IPS-15b (cell line): ENCODE measurements around the gene PTPRN2.

ENCODE experiments used
- H3K27me3 ChIP-seq: one replicate; pipeline ENCODE4 v1.6.1; 2013; ENCODE audit warnings: low read length; ENCODE audit not compliant: control insufficient read depth, insufficient read depth
- H3K36me3 ChIP-seq: one replicate; pipeline ENCODE4 v1.6.1; 2013; ENCODE audit warnings: low read length; ENCODE audit not compliant: control insufficient read depth, insufficient read depth
- H3K4me1 ChIP-seq: one replicate; pipeline ENCODE4 v1.6.1; 2013; ENCODE audit warnings: mild to moderate bottlenecking, low read length; ENCODE audit not compliant: control insufficient read depth, insufficient read depth
- H3K4me3 ChIP-seq: one replicate; pipeline ENCODE4 v1.5.1; 2013; ENCODE audit warnings: low read depth, low read length
- H3K9ac ChIP-seq: one replicate; pipeline ENCODE4 v1.6.1; 2013; ENCODE audit warnings: low read depth, mild to moderate bottlenecking, low read length
- H3K9me3 ChIP-seq: one replicate; pipeline ENCODE4 v1.6.1; 2013; ENCODE audit warnings: mild to moderate bottlenecking, low read length; ENCODE audit not compliant: control insufficient read depth, insufficient read depth

The PTPRN2 gene

GRCh38 chr7:157831143-157831905 is 756.3 kb downstream of the PTPRN2 start:
- H3K9ac ChIP-seq, result no peak overlapping the region
- no peaks in the 10 kb centered on the region for H3K9me3 ChIP-seq
- H3K4me3 ChIP-seq, result no peak overlapping the region
- H3K36me3 ChIP-seq, result no peaks in the 10 kb centered on the region
- peaks cover 7% of the 10 kb centered on the region for H3K4me1 ChIP-seq
- no peaks in the 10 kb centered on the region for H3K27me3 ChIP-seq

- Histone ChIP-seq H3K4me3 (no peak overlapping the region), H3K27me3 (no peaks in the 10 kb centered on the region), H3K9ac (no peak overlapping the region), H3K4me1 (peaks cover 4% of the 10 kb centered on the region), H3K9me3 (no peaks in the 10 kb centered on the region), H3K36me3 (no peaks in the 10 kb centered on the region)
These were observed 757.3 kb downstream of the PTPRN2 start for GRCh38 chr7:157830331-157830730.

DNA sequence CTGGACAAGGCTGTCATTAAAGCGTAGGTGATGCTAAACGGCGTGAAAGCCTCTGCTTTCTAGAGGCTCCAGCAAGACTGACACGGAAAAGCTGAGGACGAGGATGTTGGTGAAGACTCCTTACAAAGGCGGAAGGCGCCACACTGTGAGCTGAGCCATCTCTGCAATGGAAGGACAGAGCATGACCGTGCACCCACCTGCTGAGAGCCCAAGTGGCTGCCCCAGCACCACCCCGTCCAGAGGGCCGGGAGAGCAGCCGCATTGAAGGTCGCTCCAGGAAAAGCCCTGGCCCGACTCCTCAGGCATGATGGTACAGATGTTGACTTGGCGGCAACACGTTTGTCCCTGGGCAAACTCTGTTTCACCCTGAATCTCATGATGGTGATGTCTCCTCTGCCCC is 758.1 kb downstream of the PTPRN2 start:
- H3K9me3 ChIP-seq, result no peaks in the 10 kb centered on the region
- no peak overlapping the region for H3K4me3 ChIP-seq
- H3K4me1 ChIP-seq, result no peaks in the 10 kb centered on the region
- H3K9ac ChIP-seq, result no peak overlapping the region
- H3K36me3 ChIP-seq, result no peaks in the 10 kb centered on the region
- no peaks in the 10 kb centered on the region for H3K27me3 ChIP-seq

DNA sequence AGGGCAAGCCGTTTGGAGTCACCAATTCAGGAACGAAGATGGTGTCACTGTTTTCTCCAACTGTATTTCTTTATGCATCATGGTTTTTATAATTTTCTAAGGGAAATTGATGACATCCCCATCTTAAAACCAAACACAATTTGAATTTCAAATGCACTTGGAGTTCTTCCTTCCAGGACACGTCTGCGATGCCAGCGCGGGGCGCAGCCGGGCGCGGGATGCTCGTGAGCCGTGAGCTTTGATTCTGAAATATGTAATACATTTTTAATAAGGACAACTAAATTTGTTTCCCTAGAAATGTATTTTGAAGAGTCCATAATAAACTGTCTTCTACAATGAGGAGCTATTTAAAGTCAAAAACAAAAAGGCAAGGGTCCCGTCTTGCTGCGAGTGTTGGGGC is 758.7 kb downstream of the PTPRN2 start:
- Histone ChIP-seq H3K4me3 (no peak overlapping the region), H3K27me3 (no peaks in the 10 kb centered on the region), H3K4me1 (no peaks in the 10 kb centered on the region), H3K9ac (no peak overlapping the region), H3K36me3 (no peaks in the 10 kb centered on the region), H3K9me3 (no peaks in the 10 kb centered on the region)

GRCh38 chr7:157828190-157828589 is 759.4 kb downstream of the PTPRN2 start:
- Histone ChIP-seq H3K9ac (no peak overlapping the region), H3K36me3 (no peaks in the 10 kb centered on the region), H3K4me1 (no peaks in the 10 kb centered on the region), H3K4me3 (no peak overlapping the region), H3K27me3 (no peaks in the 10 kb centered on the region), H3K9me3 (no peaks in the 10 kb centered on the region)

DNA sequence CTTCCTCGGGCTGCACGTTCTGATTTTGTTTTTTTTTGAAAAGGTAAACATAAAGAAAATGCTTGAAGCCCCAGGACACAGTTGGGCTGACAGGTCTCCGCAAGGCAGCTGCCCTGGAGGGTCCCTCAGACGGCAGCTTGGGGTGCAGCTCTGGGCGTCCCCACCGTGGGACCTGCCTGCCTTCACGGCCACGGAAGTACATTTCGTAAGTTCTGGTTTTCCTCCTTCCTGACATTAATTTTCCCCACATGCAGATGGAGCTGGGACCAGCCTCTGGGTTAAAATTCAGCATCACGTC is 759.8 kb downstream of the PTPRN2 start:
- Histone ChIP-seq H3K9me3 (no peaks in the 10 kb centered on the region), H3K27me3 (no peaks in the 10 kb centered on the region), H3K9ac (no peak overlapping the region), H3K4me3 (no peak overlapping the region), H3K36me3 (no peaks in the 10 kb centered on the region), H3K4me1 (no peaks in the 10 kb centered on the region)

DNA sequence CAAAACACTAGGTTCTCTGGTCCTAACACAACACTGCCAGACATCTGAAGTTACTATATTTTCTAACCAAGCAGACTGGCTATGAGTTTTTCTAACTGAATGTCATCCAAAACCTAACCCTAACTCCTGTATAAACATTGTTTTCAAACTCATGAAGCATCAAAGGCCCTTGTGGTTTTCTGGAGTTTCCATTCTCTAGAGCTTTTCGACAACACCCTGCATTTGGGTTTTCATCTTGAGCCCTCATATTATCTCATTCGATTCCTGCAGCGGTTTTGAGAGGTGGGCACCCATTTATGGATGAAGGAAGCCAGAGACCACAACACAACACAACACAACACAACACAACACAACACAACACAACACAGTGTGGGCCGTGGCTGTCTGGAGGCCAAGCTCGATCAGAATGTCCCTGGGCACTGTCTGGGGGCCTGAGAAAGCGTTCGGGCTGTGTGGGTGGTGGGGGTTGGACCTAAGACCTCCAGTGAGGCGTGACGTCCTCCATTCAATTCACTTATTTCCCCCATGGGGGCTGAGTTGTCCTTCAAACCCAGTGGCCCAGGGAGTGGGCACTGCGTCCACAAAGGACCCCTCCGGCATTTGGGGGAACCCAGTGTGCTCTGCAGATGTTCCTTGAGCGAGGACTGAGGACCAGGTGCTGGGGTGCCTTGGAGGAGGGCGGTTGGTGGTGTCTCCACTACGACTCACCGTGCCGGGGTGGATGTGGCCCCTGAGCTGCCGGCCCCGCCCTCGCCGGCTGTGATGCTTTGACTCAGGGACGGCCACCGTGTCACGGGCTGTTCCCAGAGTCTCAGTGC is 760.4 kb downstream of the PTPRN2 start:
- H3K9ac ChIP-seq, result no peak overlapping the region
- H3K36me3 ChIP-seq, result no peaks in the 10 kb centered on the region
- no peaks in the 10 kb centered on the region for H3K27me3 ChIP-seq
- no peaks in the 10 kb centered on the region for H3K4me1 ChIP-seq
- H3K9me3 ChIP-seq, result no peaks in the 10 kb centered on the region
- no peak overlapping the region for H3K4me3 ChIP-seq

GRCh38 chr7:157826566-157826965 is 761.1 kb downstream of the PTPRN2 start:
- no peaks in the 10 kb centered on the region for H3K9me3 ChIP-seq
- no peak overlapping the region for H3K9ac ChIP-seq
- H3K27me3 ChIP-seq, result no peaks in the 10 kb centered on the region
- no peak overlapping the region for H3K4me3 ChIP-seq
- no peaks in the 10 kb centered on the region for H3K4me1 ChIP-seq
- H3K36me3 ChIP-seq, result no peaks in the 10 kb centered on the region

- H3K9me3 ChIP-seq, result no peaks in the 10 kb centered on the region
These were observed 762.3 kb downstream of the PTPRN2 start for GRCh38 chr7:157825325-157825724.

DNA sequence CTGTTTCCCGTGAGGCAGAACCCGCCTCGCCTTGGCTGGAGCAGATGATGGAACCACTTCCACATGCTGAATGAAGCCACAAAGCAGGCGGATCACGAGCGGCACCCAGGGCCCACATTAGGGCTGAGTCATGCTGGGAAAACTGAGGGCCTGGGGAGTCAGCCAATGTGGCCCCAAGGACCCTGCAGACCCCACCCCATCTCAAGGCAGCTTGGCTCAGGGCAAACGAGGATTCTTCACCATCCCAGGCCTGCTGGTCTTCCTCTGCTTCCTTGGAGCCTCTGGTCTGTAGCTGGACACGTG is 762.9 kb downstream of the PTPRN2 start:
- H3K9me3 ChIP-seq, result no peaks in the 10 kb centered on the region
- no peak overlapping the region for H3K4me3 ChIP-seq
- no peaks in the 10 kb centered on the region for H3K4me1 ChIP-seq
- H3K27me3 ChIP-seq, result no peaks in the 10 kb centered on the region
- H3K9ac ChIP-seq, result no peak overlapping the region
- H3K36me3 ChIP-seq, result no peaks in the 10 kb centered on the region

More at GRCh38 chr7:157825325-157825724, 762.3 kb downstream of the PTPRN2 start:
- no peaks in the 10 kb centered on the region for H3K36me3 ChIP-seq
- no peak overlapping the region for H3K4me3 ChIP-seq
- H3K27me3 ChIP-seq, result no peaks in the 10 kb centered on the region
- H3K4me1 ChIP-seq, result no peaks in the 10 kb centered on the region
- H3K9ac ChIP-seq, result no peak overlapping the region

- Histone ChIP-seq H3K27me3 (no peaks in the 10 kb centered on the region), H3K36me3 (no peaks in the 10 kb centered on the region), H3K4me1 (no peaks in the 10 kb centered on the region), H3K9ac (no peak overlapping the region), H3K9me3 (no peaks in the 10 kb centered on the region), H3K4me3 (no peak overlapping the region)
These were observed 763.4 kb downstream of the PTPRN2 start for GRCh38 chr7:157824011-157824818.

DNA sequence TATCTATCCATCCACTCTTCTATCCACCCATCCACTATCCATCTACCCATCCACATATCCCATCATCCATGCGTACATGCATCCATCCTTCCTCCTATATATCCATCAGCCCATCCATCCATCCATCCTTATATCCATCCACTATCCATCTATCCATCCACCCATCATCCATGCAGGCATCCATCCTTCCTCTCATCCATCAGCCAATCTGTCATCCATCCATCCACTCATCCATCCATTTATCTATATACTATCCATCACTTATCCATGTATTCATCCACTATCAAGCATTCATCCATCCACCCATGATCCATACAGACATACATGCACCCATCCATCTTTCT is 765.0 kb downstream of the PTPRN2 start:
- H3K9ac ChIP-seq, result no peak overlapping the region
- no peaks in the 10 kb centered on the region for H3K4me1 ChIP-seq
- no peaks in the 10 kb centered on the region for H3K9me3 ChIP-seq
- H3K4me3 ChIP-seq, result no peak overlapping the region
- H3K27me3 ChIP-seq, result no peaks in the 10 kb centered on the region
- H3K36me3 ChIP-seq, result no peaks in the 10 kb centered on the region
